K562 treated with DMSO at 1 percent for 4 hours (cell line): ENCODE results near the gene CHD9. TPM values are rescaled to one million over a fixed set of nuclear protein-coding genes. Genes with fewer than 3 reads are reported as not detected.

ENCODE experiments used
- total RNA-seq: library from RNA; unstranded; fragments of 300-600 nt; gene quantifications from 2 replicates; pipeline ENCODE4 v1.2.3, GENCODE V29; 2022; ENCODE audit not compliant: insufficient read depth

CHD9 gene
- total RNA-seq, result 10.1 and 13.3 TPM in 2 replicates

DNA sequence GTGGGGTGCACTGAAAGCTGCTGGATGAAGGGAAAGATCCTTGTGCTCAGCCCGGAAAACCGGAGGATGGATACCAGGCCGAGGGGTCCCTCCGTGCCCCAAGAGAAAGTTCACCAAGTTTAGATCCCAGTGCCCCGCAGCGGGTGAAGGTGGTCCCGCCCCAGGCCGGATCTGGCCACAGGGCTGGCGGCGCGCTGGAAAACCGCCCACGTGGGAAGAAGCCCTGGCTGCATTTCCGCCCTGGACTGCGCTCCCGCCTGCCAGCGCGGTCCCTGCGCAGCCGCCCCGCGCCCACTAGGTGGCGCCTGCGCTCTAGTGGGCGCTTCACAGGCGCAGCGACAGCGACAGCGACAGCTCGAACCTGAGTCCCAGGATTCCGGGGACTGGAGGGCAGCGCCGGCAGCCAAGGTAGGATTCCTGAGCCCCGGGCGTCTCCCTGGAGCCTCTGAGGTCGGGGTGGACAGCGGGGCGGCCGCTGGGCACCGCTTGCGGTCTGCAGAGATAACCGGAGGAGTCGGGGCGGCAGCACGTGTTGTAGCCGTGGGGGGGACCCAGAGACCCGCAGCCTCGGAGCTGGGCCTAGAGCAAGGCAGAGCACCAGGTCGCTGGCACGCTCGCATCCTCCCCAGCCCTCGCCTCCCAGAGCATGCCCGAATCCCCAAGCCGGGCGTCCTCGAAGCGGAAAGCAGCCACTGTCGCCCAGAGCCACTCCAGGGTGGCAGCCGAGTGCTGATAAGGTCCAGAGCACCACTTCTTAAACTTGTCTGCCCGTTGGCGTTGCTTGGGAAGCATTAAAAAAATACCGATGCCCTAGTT, at the start of gene CHD9:
Gene CHD9 (plus strand): TSS at position 322 of the 816 bp plus-strand sequence. CDS start 101,099 bp downstream, outside the sequence.

DNA sequence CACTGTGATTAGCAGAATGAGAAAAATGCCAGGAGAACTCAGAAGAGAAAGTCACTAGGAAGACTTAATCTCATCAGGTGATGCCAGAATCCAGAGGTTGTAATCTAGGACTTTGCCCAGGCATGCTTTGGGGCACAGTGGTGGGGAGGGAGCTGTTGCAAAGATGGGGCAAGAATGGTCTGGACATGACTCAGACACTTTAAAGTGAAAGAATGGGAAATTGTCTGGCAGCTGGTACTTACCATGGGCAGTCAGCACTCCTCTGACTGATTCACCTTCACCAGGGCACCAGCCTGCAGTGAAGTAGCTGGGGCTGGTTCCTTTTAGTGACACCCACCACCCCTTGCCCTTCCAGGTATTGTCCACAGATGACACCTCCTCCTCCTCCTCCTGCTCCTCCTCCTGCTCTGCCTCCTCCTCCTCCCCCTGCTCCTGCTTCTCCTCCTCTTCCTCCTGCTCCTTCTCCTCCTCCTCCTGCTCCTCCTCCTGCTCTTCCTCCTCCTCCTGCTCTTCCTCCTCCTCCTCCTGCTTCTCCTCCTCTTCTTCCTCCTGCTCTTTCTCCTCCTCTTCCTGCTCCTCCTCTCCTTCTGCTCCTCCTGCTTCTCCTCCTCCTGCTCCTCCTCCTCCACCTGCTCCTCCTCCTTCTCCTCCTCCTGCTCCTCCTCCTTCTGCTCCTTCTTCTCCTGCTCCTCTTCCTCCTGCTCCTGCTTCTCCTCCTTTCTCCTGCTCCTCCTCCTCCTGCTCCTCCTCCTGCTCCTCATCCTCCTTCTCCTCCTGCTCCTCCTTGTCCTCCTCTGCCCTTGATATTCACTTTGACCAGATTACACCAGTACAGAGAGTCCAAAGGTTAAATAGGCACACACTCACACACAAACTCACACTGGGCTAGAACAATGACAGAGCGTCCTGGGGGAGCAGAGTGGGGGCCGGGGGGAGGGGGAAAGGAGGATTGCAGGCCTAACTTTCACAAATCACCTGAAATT, 2.0 kb upstream of the CHD9 start, which contains the start of gene CHD9NB:
Gene CHD9NB (minus strand): TSS at position 379 of the 983 bp plus-strand sequence. CDS start 8,739 bp downstream, outside the sequence.

Other genes starting within 250 kb of the CHD9 start
- gene CHD9NB, start 2.1 kb upstream of the CHD9 start, total RNA-seq, result not detected in 2 replicates